HuH-7 (cell line): ENCODE measurements around the gene CDC25B.
"Not testable (repeated sequence)": the region's sequence is repeated elsewhere in the genome, so short reads cannot be mapped to it uniquely, and the experiment has no call there.

ENCODE experiments used
- DNase-seq: peaks from one replicate; pipeline ENCODE4 v3.0.0; 2011; ENCODE audit warnings: low spot score

The CDC25B gene

GRCh38 chr20:3829891-3830290 is 33.8 kb downstream of the CDC25B start:
- DNase-seq: not testable (repeated sequence)

GRCh38 chr20:3836132-3836531 is 40.0 kb downstream of the CDC25B start:
- no peak for DNase-seq

GRCh38 chr20:3839328-3839727 is 43.2 kb downstream of the CDC25B start:
- no peak for DNase-seq

GRCh38 chr20:3840201-3840600 is 44.1 kb downstream of the CDC25B start:
- DNase-seq: not testable (repeated sequence)

- DNase-seq: no peak
Observed at GRCh38 chr20:3842348-3842930, 46.3 kb downstream of the CDC25B start.

- peak; percentile 67 for DNase-seq
Observed at GRCh38 chr20:3843490-3843889, 47.4 kb downstream of the CDC25B start.

GRCh38 chr20:3843990-3844619 is 48.0 kb downstream of the CDC25B start:
- not testable (repeated sequence) for DNase-seq

GRCh38 chr20:3846378-3846739 is 50.2 kb downstream of the CDC25B start:
- DNase-seq: no peak

GRCh38 chr20:3846740-3847428 is 50.8 kb downstream of the CDC25B start, which contains the start of gene MAVS:
Gene MAVS, plus strand, starts transcription at chr20:3846834. Its CDS starts 7,791 bp downstream, at chr20:3854625.
- DNase-seq: peak; percentile 98

- DNase-seq: no peak
Observed at GRCh38 chr20:3847429-3847940, 51.4 kb downstream of the CDC25B start.

GRCh38 chr20:3848565-3848964 is 52.5 kb downstream of the CDC25B start:
- DNase-seq: no peak

- no peak for DNase-seq
Observed at GRCh38 chr20:3854462-3854871, 58.4 kb downstream of the CDC25B start.
